GM19025 (cell line): ENCODE data around the gene ATXN10.
"Not testable (repeated sequence)": the region's sequence is repeated elsewhere in the genome, so short reads cannot be mapped to it uniquely, and the experiment has no call there.

Experiments used
- ATAC-seq: cut with Tn5 transposase; IDR thresholded peaks from one replicate; pipeline ENCODE4 v1.9.1; 2021; ENCODE audit warnings: mild to moderate bottlenecking, low read depth, moderate library complexity; ENCODE audit not compliant: unreplicated experiment

ATXN10 gene

DNA sequence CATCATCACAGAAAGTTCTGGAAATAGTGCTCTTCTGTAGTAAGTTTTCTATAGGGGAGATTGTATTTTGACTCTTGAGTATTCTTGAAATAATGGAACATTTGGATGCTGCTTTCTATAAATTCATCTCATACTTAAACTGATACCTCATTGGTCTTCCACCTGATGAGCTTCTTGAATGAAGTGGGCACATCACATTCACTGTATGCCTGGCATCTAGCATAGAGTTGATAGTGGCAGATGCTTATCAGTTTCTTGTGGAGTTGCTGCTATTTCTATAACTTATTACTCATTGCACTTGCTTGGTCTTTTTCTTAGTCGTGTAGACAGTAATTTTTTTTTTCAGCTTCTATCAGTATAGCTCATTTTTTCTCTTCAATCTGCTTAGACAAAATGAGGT, 5.4 kb downstream of the ATXN10 start:
- no peak for ATAC-seq

DNA sequence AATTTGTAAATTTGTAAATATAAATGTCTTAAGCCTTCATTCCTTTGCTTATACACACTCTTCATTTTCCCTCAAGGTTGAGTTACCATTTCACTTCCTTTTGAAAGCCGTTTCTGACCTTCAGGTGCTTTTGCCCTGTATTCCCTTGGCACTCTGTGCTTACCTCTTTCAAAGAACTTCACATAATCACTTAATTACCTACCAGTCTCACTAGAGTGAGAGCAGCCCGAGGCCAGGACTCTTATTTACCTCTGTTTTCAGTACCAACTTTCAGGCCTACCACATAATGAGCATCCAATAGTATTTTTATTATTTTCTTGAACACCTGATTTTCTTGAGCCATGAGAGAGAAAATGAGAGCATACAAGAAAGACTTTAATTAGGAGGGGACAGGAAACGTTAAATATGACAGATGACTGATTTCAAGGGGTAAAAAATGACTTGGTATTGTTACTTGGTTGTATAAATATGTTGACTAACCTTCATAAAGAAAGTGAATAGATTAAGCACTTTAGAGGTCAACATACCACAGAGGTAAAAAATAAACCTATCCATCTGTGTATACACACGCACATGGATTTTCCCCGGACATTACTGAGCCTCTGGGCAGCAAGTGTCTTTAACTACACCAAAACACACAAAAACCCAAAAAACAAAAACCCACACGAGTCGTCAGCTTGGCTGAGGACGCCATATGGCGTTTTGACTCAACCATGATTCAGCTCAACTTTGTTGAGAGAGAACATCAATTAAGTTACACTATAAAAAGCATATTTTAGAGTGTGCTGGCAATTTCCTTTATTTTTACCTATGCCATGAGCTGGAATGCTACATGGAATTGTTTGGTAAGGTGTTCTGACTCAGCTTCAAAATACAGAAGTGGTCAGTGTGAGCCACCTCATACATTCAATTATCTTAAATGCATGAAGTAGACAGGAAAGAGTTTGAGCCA, 7.6 kb downstream of the ATXN10 start:
- peak; percentile 67 for ATAC-seq

DNA sequence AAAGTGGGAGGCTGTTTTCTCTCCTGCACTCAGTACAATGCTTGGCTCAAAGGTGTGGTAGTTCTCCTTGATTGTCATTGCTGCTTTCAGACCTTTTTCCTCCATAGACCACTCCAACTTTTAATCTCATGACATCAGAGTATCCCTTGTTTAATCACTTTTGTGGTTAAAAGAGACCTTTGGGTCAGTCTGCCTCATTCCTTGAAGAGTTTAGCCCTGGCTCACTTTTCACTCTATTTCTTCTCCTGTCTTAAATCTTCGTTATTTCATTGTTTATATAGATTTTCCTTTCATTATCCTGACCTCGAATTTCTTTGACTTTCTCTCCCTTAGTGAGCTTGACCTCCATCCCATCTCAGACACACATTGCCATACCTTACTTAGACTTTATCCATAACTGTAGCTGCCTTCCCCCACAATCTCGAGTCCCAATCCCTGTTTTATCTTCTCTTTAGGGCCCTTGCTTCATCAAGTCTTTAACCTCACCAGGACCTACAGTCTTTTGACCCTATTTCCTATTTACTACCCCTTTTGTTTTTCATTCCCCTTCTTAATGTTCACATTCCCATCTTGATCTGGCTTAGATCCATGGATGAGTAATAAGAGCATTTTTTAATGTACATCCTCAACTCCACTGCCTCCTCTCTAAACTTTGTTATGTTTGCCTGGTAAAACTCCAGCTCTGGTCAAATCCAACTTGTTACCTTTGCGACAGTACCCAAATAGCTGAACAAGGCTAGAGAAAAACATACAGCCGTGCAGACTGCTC, 9.5 kb downstream of the ATXN10 start:
- ATAC-seq: no peak

GRCh38 chr22:45682064-45682463, 10.4 kb downstream of the ATXN10 start:
- ATAC-seq: no peak

- not testable (repeated sequence) for ATAC-seq
Observed at GRCh38 chr22:45682773-45683172, 11.1 kb downstream of the ATXN10 start.

GRCh38 chr22:45683248-45683647, 11.6 kb downstream of the ATXN10 start:
- no peak for ATAC-seq

DNA sequence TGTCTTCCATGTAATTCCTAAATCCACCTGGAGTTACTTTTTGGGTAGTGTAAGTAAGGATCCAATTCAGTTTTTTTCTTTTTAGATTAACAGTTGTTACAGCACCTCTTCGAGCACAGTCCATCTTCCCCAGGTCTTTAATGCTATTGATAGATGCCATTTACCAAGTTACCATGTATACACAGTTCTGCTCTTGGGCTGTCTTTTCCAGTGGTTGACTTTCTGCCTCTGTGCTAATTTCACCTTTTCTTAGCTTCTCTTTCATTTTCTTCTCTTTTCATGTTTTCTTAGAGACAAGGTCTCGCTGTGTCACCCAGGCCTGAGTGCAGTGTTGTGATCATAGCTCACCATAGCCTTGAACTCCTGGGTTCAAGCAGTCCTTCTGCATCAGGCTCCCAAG, 12.0 kb downstream of the ATXN10 start:
- no peak for ATAC-seq

- no peak for ATAC-seq
Observed at GRCh38 chr22:45684169-45684568, 12.5 kb downstream of the ATXN10 start.

DNA sequence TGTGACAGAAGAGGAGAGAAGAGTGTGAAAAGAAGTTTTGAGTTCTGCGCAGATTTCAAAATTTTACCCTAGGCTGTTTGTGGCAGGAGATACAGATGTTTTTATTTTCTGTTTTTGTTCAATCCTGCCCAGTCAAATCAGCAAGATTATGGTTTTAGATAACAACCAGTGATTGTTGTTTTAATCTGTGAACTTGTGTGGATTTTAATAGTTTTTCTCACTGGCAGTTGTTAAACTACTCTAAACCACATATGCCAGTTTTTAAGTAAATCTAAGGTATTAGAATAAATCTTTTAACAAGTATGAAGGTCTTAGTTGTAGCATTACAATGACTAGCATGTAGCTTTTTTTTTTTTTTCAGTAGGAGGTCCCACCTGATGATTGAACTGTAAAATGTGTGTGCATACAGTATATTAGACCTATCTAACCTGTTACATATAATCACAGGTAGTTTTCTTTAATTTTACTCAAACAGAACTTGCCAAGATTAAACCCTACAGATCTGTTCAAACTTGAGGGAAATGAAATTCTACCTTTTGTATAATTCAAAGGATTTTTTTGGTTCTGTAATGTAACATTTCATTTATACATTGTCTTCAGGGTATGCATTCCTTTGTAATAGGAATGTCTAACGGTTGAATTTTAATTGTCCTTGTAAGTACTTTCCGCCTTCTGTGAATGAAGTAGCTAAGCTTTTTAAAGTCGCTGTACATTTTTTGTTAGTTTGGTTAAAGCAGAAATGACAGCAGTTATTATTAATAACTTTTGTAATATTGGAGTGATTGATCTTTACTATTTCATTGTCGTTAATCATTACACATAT, 13.3 kb downstream of the ATXN10 start:
- no peak for ATAC-seq

- no peak for ATAC-seq
Observed at GRCh38 chr22:45686004-45686403, 14.4 kb downstream of the ATXN10 start.

DNA sequence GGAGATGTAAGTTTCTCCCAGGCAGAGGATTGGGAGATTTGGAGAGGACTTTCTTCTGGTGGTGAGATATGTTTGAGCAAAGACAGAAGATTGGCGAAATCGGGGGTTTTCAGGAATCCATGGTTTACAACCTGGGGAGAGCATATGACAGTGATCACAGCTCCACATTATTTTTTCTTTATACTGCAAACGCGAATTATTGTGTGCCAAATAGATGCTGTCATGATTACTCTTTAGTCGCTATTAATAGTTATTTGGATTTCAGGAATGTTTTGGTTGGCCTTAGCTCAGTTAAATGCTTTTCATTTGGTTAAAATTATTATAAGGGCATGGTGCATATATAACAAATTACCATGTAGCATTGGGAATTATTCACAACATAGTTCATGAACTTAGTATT, 15.2 kb downstream of the ATXN10 start:
- no peak for ATAC-seq

GRCh38 chr22:45688600-45689080, 17.0 kb downstream of the ATXN10 start:
- no peak for ATAC-seq

DNA sequence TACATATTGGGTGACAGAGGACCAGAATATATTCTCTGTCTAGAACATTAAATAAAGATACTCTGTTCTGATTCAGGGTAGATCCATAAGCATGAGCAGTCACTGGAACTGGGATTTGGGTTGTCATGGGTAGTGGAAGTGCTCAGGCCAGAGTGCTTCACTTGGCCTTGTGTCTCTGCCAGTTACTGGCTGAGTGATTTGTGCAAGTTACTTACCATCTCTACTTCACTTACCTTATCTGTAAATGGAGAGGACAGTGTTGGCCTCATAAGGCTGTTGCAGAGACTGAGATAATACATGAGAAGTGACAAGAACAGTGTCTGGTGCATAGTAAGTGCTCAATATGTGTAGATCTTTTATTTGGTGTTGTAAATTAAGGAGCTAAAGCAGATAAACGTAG, 17.6 kb downstream of the ATXN10 start:
- ATAC-seq: no peak

DNA sequence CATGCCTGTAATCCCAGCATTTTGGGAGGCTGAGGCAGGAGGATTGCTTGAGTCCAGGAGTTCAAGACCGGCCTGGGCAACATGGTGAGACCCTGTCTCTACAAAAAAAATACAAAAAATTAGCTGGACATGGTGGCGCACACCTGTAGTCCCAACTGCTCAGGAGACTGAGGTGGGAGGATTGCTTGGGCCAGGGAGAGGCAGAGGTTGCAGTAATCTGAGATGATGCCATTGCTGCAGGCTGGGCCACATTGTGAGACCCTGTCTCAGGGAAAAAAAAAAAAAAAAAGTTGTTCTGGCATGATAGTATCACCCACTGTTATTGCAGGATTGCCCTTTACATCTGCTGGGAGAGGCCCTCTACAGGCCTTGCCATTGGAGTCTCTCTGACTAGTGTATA, 18.4 kb downstream of the ATXN10 start:
- ATAC-seq: no peak

DNA sequence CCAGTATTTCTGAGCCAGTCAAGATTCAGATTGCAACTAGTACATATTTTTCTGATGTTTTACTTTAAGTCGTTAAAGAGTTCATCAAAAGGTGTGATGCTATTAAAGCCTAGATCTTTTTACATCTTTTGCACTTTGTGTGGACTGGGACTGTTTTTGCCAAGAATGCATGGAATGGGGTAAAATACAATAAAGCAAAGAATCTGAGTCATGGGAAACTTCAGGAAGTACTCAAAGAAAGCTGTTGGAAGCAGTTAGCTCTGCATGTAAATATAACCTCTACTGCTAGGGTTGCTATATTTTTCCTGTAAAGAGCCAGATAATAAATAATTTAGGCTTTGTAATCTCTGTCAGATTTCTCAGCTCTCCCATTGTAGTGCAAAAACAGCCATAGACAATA, 20.9 kb downstream of the ATXN10 start:
- no peak for ATAC-seq

DNA sequence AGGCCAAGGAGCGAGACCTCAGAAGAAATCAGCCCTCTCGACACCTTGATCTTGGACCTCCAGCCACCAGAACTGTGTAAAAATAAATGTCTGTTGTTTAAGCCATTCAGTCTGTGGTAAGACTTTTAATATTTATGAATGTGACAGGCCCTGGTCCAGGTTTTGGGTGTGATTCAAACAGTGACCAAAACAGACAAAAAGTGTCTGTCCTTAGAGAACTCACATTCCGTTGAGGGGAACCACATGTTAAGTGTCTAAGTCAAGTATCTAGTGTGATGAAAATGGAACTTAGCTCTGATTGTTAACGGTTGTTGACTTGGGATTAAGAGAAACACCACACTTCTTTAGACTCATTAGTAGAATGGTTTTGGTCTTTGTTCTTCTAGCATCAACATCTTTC, 22.2 kb downstream of the ATXN10 start:
- ATAC-seq: no peak

GRCh38 chr22:45696227-45696626, 24.6 kb downstream of the ATXN10 start:
- ATAC-seq: no peak

DNA sequence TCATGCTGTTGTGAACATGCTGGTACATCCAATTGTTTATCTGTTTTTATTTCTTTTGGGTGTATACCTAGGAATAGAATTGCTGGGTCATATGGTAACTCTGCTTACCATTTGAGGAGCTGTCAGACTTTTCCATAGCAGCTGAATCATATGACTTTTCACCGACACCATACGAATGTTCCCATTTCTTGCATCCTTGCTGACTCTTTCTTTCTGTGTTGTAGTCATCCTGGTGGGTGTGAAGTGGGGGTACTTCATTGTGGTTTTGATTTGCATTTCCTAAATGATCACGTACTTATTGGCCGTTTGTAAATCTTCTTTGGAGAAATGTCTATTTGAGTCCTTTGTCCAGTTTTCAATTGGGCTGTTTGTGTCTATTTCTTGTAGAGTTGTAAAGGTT, 26.5 kb downstream of the ATXN10 start:
- ATAC-seq: no peak

DNA sequence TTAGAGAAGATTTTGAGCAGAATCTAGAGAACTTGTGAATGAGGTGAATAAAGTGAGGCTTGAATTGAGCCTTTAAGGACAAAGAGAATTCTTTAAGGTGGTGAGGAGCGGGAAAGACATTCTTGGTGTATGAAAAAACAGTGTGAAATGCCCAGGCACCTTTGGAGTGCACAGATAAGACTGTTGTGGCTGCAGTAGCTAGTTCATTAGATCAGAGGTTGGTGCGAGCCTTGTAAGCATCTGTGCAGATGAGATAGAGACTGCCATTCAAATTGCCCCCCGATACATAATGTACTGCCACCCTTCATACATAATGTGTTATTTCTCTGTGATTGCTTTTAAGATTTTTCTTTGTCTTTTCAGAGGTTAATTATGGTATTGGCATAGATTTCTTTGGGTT, 31.3 kb downstream of the ATXN10 start:
- ATAC-seq: no peak

DNA sequence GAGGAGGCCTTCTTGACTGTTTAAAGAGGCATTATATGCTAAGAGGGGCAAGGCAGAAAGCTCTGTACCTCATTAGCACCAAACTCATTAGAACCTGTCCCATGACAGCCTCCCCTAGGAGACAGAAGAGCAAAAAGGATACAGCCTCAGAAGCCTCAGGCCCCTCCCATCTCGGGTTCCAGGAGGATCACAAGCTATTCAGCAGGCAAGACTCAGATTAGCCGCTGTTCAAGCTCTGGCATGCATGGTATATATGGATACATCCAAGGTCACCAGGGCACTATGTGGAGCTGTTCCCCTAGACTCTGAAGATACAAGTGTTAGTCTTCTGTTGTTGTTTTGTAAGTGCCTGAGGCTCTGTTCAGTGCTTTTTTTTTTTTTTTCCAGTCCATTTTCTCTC, 32.1 kb downstream of the ATXN10 start:
- no peak for ATAC-seq

DNA sequence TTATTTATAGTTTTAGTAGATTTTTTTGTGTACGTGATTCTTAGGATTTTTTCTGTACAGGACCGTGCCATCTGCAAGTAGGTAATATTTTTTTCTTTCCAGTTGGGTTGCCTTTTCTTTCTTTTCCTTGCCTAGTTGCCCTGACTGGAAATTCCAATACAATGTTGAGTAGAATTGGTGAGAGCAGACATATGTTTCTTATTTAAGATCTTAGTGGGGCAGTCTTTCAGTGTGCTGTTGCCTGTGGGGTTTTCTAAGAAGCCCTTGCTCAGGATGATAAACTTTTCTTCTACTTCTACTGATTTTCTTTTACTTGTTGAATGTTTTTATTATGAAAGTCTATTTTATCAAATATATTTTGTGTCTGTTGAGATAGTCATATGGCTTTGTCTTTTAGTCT, 33.0 kb downstream of the ATXN10 start:
- ATAC-seq: no peak
